GM21447 (cell line): ENCODE data around the gene VEZF1.

Experiments used
- ATAC-seq: cut with Tn5 transposase; IDR thresholded peaks from one replicate; pipeline ENCODE4 v1.9.1; 2021; ENCODE audit not compliant: unreplicated experiment

VEZF1 gene, protein sequence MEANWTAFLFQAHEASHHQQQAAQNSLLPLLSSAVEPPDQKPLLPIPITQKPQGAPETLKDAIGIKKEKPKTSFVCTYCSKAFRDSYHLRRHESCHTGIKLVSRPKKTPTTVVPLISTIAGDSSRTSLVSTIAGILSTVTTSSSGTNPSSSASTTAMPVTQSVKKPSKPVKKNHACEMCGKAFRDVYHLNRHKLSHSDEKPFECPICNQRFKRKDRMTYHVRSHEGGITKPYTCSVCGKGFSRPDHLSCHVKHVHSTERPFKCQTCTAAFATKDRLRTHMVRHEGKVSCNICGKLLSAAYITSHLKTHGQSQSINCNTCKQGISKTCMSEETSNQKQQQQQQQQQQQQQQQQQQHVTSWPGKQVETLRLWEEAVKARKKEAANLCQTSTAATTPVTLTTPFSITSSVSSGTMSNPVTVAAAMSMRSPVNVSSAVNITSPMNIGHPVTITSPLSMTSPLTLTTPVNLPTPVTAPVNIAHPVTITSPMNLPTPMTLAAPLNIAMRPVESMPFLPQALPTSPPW

DNA sequence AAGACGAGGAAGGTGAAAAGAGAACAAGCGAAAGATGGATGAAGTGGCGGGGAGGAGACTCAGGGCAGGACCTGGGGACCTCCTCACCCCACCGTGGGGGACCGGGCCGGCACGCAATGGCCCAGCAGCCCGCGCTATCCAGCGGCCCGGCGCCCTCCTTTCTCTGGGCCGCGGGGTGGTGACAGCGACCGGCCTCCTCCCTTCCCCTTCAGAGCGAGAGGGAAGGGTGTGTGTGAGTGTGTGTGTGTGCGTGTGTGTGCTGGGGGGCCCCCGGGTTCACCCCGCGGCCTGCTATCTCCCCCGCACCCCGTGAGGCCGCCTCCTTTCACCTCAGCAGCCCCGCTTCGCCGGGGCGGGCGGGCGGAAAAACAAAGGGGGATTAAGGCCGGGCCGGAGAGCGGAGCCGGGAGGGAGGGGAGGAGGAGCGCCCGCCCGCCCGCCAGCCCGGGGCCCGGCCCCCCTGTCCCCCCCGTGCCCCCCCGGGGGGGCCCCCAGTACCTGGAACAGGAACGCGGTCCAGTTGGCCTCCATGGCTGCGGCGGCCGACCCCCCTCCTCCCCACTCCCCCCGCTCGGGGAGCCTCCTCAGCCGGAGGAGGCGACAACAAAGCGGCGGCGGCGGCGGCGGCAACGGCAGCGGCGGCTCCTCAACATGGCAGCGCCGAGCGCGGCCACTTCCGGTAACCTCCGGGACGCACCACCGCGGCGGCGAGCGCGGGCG, at the start of gene VEZF1:
TSS of gene VEZF1 (minus strand) at position 674 of the 720 bp plus-strand sequence. CDS start at position 531, 143 bp downstream.
- ATAC-seq, result peak; percentile 57

DNA sequence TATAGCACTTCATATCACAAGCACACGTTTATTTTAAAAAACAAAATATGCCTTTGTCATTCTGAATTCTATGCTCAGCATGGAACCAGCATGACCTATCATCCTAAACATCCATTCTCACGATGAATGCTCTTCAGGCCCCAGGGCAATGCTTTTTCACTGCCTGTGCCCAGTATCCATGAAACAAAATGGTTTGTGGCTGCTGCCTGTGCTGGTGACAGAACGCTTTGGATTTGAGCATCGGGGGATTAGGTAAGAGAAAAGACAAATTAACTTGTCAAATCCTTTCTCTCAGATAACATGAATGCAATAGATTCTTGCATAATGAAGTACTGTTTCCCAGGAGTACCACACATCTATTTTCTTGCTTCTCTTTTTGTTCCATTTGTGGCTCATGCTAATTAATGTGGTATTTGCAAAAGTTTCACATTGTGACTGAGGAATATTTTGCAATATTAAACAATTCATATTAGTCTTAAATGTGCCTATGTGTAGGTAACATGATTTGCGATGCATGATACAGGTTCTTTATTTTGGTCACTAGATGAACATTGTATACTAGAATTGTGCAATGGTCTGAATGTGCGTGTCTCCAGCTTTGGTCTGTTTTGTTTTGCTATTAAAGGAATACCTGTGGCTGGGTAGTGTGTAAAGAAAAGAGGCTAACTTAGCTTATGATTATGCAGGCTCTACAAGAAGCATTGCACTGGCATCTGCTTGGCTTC, 44.8 kb upstream of the VEZF1 start:
- ATAC-seq, result no peak

DNA sequence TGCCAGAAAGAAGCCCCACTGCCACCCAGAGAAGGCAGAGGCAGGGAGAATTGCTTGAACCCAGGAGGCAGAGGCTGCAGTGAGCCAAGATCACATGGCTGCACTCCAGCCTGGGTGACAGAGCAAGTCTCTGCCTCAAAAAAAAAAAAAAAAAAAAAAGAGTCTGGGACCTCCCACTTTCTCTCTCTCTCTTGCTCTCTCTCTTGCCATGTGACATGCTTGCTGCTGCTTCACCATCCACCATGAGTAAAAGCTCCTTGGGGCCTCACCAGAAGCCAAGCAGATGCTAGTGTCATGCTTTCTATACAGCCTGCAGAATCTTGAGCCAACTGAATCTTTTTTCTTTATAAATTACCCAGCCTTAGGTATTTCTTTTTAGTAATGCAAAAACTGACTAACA, 40.5 kb upstream of the VEZF1 start:
- ATAC-seq, result no peak

DNA sequence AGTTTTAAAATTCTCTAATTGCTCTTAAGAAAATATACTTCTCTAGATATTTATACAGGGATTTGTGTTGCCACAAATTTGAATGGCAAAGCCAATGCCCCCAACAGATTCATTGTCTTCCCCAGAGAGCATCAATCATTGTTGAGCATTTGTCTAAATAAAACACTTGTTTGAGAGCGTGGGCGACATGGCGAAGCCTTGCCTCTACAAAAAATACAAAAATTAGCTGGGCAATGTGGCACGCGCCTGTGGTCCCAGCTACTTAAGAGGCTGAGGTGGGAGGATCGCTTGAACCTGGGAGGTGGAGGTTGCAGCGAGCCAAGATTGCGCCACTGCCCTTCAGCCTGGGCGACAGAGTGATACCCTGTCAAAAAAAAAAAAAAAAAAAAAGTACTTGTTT, 32.3 kb upstream of the VEZF1 start:
- ATAC-seq, result no peak

DNA sequence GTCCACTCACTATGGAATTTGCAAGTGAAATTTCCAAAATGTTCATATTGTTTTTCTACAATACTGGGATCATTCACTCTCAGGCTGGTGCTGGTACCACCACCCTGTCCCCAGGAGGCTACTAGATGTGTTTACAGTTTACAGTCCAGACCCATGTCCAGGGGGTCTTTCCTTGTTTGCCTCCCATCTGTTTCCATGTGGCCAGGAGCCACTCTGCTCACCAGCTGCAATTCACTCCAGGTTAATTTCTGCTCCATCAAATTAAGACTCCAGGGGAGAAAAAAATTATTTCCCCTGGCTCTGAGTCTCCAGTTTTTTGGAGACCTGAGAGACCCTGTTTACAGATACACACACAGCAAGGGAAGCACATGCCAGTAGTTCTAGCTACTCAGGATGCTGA, 31.5 kb upstream of the VEZF1 start:
- ATAC-seq, result no peak

DNA sequence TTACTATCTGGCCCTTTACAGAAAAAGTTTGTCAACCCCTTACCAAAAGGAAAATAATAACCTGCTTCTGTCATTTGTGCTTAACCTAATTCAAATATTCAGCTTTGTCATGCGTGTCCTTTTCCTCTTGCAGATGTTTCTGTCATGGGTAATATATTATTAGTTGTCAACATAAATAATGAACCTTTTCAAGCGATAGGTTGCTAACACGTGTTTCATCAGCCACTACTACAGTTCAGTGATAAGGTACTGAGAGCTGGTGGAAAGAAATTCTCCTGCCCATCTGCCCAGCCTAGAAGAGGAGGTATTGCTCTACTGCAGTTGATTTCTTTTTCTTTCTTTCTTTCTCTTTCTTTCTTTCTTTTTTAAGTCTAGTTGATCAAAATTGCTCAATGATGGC, 31.0 kb upstream of the VEZF1 start:
- no peak for ATAC-seq

DNA sequence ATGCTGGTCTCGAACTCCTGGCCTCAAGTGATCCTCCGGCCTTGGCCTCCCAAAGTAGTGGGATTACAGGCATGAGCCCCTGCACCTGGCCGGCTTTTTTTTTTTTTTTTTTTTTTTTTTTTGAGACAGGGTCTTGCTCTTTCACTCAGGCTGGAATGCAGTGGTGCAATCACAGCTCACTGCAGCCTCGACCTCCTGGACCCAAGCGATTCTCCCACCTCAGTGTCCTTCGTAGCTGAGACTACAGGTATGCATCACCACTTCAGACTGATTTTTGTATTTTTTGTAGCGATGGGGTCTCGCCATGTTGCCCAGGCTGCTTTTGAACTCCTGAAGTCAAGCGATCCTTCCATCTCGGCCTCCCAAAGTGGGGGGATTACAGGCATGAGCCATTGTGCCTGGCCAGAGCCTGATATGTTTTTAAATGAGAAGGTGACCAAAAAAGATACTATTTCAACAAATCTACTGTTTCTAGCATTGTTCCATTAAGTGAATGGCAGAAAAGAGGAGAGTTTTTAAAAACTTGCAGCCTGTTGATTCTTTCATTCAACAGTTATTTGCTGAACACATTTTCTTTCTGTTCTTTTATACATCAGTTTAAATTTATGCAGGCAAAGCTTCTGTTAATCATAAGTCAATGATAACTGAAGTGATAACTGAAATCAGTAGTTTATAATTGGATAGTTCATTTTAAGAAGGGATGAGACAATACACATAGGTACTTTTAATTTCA, 22.2 kb upstream of the VEZF1 start:
- no peak for ATAC-seq

DNA sequence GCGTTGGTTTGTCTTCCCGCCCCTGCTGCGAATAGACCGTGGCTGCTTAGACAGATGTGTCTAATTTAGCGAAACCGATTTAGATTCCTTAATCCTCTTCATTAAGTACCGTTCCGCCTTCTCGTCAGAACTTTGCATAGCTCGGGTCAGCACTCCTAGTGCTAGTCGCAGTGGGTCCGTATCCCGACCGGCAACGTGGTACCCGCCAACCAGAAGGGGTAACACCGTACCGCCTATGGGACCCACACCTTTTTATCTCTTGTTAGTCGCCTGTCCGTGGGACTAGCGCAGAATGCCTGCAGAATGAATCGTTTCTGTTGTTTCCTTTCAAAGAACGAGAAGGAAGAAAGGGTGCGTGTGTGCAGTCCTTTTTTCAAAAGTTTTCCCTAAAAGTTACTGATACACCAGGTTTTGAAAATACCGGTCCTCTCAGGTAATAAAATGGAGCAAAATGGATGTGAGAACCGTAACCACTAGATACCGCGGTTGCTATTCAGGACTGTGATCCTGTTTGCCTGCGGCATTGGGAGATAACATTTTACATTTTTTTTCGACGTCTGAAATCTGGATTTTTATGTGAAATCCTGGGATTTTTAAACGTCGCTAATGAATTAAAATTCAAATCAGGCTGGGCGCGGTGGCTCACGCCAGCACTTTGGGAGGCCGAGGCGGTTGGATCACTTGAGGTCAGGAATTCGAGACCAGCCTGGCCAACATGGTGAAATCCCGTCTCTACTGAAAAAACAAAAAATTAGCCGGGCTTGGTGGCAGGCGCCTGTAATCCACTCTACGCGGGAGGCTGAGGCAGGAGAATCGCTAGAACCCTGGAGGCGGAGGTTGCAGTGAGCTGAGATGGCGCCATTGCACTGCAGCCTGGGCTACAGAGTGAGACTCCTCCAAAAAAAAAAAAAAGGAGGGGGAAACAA, 20.0 kb upstream of the VEZF1 start:
- peak; percentile 20 for ATAC-seq

DNA sequence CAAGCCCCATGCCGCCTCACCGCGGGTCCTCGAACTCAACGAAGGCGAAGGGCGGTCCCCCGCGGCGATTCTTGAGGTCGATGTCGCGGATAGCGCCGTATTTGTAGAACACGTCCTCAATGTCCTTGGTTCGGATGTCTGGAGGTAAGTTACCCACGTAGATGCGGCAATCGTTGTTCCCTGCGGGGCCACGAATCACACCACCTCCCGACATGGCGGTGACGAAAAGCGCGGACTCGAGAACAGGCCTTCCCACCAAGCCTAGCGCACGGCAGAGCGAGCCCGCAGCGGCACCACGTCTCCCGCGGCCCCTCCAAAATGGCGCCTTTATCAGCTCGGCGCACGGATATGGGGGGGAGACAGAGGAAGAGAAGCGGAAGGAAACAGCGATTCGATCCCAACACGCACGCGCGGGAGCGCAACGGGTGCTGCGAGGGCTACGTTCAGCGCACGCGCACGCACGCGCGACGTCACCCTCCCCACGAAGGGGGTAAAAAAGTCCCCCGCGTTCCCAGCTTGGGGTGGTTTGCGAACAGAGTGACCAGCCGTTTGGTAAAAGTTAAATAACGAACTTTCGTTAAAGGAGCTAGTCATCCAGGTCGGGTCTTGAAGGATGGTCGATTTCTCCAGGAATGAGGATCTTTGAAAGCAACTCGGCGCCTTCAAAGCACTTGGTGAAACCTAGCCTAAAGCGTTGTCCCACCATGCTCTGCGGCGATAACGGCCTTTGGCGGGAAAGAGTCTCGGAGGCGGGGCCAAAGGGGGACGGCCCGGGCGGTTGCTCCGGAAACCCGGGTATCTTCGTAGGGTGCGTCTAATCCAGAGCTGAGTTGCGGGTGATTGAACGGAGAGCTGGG, 19.1 kb upstream of the VEZF1 start, which contains the start of gene SRSF1:
TSS of gene SRSF1 (minus strand) at position 323 of the 857 bp plus-strand sequence. CDS start at position 214, 109 bp downstream.
- peak; percentile 90 for ATAC-seq

DNA sequence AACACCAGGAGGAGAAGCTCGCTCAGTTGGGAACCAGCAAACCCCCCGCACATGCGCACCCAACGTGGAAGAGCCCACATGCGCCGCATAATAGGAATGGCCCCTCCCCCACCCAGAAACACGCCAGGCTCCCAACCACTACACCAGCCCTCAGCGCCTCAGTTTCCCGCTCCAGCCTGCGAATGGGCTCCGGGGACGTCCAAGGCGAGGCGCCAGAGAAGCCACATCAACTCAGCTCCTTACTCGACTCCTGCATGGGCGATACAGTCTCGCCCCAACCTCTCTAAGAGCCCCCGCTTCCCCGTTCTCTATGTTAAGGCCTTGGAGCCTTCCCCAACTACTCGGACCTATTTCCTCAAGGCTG, 18.5 kb upstream of the VEZF1 start:
- peak; percentile 10 for ATAC-seq

DNA sequence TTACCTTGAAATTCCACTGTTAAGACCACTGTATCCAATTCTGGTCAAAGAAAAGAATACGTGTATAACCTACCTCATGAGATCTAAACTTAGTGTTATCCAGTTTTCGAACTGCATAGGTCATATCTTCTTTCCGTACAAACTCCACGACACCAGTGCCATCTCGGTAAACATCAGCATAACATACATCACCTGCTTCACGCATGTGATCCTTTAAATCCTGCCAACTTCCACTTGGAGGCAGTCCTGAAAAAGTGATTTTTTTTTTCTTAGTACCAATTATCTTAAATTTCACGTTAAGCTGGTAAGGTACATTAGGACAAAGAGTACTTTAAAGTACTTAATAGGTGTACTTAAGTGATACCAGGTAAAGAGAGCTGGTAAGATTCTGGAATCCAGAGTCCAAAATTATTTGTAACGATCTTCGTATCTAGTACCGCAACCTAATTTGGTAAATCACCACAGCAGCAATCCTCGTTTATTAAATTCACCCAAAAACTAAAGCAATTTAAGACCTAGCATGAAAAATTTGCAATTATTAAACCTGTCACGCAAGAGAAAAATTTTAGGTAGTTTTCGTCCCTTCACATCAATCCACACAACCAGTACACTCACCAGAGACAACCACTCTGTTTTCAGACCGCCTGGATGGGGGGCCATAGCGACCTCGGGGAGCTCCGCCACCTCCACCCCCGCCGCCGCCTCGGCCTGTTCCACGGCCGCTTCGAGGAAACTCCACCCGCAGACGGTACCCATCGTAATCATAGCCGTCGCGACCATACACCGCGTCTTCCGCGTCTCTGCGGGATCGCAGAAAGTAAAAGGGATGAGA, 17.9 kb upstream of the VEZF1 start:
- ATAC-seq, result no peak

DNA sequence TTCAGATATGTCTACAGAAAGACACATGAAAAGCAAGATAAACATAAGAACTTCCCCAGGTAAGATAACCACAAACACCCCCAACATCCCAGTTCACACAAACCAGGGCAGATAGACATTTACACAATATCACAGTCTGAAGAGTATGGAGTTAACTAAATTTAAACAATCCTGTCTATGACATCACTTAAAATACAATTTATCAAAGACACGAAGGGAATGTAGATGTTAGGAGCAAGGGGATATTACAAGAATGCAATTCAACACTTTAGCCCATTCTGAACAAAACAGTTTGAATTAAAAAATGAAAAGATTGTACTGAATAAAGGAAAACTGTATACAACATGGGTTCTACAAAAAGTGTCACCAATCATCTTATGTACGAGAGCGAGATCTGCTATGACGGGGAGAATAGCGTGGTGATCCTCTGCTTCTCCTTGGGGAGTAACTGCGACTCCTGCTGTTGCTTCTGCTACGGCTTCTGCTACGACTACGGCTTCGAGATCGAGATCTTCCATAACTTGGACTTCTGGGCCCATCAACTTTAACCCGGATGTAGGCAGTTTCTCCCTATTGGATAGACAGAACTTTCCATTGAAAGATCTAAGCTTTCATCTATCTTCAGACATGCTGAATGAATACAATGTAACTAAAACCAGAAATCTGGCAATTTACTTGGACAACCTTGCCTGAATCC, 17.1 kb upstream of the VEZF1 start:
- ATAC-seq, result no peak

DNA sequence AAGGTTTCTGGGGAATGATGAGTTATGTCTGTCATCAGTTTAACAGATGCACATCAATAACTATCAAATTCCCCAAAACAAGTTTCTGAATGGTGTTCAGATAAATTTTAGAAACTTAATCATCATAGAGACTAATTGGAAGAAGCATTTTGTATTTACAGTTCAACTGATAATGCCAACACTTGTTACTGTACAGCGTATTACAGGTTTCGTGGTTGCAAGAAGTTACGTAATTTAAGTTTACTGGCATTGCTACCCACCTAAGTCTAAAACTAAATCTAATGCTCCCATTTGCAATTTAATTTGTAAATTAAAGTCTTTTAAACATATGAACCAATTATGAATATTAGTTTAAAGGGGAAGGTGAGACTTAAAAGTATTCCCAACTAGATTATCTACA, 16.0 kb upstream of the VEZF1 start:
- no peak for ATAC-seq

DNA sequence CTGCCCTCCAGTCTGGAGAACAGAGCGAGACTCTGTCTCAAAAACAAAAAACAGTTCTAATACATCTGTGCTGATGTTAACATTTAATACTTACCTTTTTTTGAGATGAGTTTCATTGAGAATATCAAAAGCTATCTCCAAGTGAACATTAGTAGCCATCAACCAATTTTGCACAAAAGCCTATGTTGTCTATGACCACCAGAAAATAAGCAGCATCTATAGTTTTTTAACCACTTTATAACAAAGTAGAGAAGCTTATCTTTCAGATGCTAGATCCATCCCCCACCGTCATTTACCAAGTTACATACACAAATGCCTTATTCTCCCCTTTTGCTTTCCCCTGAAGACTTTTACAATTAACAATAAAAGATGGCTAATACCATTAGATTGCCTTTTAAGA, 14.9 kb upstream of the VEZF1 start:
- no peak for ATAC-seq

DNA sequence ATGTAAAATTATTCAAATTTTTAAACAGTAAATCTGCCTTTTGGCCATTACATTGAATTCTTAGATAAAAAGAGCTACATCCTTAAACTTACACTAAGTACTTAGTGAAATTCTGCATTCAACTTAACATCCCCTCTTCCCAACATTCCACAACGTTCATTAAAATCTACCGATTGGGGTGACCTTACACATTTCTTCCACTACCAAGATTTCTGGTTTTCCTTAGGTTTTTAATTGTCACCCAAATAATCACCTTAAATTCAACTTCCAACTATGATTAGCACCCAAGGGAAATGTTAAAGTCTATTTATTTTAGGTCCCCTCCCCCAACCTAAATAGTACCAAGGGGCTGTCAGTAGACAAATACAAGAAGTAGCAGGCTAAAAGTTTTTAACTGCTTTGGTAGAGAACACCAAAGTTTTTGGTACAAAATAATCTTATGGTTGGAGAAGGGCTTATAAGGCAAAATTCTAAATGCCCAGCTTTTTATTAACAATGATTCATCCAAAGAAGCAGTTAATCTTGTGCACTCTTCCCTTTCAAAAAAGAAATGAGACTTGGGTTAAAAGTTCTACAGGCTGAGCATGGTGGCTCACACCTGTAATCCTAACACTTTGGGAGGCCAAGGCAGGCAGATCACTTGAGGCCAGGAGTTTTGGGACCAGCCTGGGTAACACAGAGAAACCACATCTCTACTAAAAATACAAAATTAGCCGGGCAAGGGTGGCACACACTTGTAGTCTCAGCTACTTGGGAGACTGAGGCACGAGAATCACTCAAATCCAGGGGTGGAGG, 14.3 kb upstream of the VEZF1 start:
- no peak for ATAC-seq

DNA sequence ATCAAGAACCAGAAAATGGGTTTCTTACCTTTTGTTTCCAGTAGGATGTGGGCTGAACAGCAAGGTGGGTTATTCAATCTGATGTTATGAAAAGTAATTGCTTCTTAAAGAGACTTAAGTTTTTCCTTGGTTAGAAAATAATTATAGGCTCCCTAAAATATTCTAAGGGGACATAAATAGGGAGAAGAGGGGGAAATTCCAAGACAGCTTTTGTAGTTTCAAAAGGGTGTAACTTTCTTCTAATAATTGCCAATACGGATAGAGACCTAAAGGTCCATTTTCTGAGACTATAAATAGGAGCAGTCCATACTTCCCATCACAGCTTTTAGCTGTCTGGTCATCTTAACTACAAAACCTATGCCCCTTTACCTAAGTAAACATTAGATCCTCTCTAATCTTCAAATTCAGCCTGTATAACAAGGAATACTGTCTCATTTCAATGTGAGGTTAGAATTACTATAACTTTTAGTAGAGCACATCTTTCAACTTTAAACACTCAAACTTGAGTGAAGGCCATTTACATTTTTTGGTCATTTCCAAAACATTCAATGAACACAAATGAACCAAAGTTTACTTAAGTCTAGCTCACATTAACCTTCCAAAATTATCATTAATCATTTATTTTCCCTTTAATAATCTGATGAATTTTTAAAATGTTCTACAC, 13.5 kb upstream of the VEZF1 start:
- no peak for ATAC-seq
